ENCODE data around the gene RPLP1. TPM values are rescaled to one million over a fixed set of nuclear protein-coding genes. Genes with fewer than 3 reads are reported as not detected.
A peak's percentile ranks its signal among the peaks of the same experiment; 100 is the strongest.

The RPLP1 gene
- total RNA-seq (1,000 to 10,000 TPM; 1,153 to 3,255 (median 2,526) TPM), polyA plus RNA-seq (1,000 to 10,000 TPM in 1 of 2 donors, 100 to 1,000 TPM in 1; 175 to 2,320 TPM)
- long read RNA-seq, donor 1, transcript RPLP1-204 (3 exons, 940 nt) = minor isoform, 6 of 726 reads
- long read RNA-seq, donor 1, transcript RPLP1-201 (4 exons, 1,197 nt) = major isoform, 666 of 726 reads
- long read RNA-seq, donor 1, transcript RPLP1-202 (3 exons, 445 nt) = minor isoform, 11 of 726 reads
- long read RNA-seq, donor 1, partial matches to known transcripts = 26 of 726 reads
- long read RNA-seq, donor 1, other reads (novel, unspliced or antisense) = 14 of 726 reads
- long read RNA-seq, donor 2, transcript RPLP1-202 (3 exons, 445 nt) = minor isoform, 55 of 2,150 reads
- long read RNA-seq, donor 2, transcript RPLP1-204 (3 exons, 940 nt) = minor isoform, 14 of 2,150 reads
- long read RNA-seq, donor 2, transcript RPLP1-201 (4 exons, 1,197 nt) = major isoform, 1,877 of 2,150 reads
- long read RNA-seq, donor 2, partial matches to known transcripts = 70 of 2,150 reads
- long read RNA-seq, donor 2, other reads (novel, unspliced or antisense) = 134 of 2,150 reads
- long read RNA-seq, donor 3, transcript RPLP1-201 (4 exons, 1,197 nt) = major isoform, 2,407 of 2,590 reads
- long read RNA-seq, donor 3, transcript RPLP1-202 (3 exons, 445 nt) = minor isoform, 61 of 2,590 reads
- long read RNA-seq, donor 3, transcript RPLP1-204 (3 exons, 940 nt) = minor isoform, 22 of 2,590 reads
- long read RNA-seq, donor 3, partial matches to known transcripts = 84 of 2,590 reads
- long read RNA-seq, donor 3, other reads (novel, unspliced or antisense) = 16 of 2,590 reads

- Histone ChIP-seq H3K4me3 (peak within 1 kb of the TSS; percentile 94), H3K27me3 (no peaks in the 10 kb centered on the region), H3K27ac (peak within 1 kb of the TSS; percentile 76 to 79), H3K4me1 (ENCODE audit: insufficient read depth) (peaks cover 11% of the 10 kb centered on the region), H3K36me3 (no peaks in the 10 kb centered on the region), H3K9me3 (no peaks in the 10 kb centered on the region)
- peak; percentile 96 to 98 (median 97) for DNase-seq
- 0% methylated on average over 34 to 77 of the region's 77 CpGs for WGBS, 3 donors
- intact Hi-C loops (cut with DNase I) = no loop called here
- TF ChIP-seq POLR2A (IDR thresholded peaks at IDR 0.05) (peak; percentile 80), CTCF (IDR thresholded peaks at IDR 0.05) (peak in 1 of 3 donors; percentile 18), EP300 (IDR thresholded peaks at IDR 0.05) (no peak)
Measured at GRCh38 chr15:69452692-69453521, at the start of gene RPLP1. Gene RPLP1, plus strand, starts transcription at chr15:69452818. Its CDS starts 131 bp downstream, at chr15:69452949.

GRCh38 chr15:69403594-69403993, 49.0 kb upstream of the RPLP1 start:
- Histone ChIP-seq H3K36me3 (no peaks in the 10 kb centered on the region), H3K27ac (no peak overlapping the region), H3K4me3 (no peak overlapping the region), H3K9me3 (no peaks in the 10 kb centered on the region), H3K4me1 (ENCODE audit: insufficient read depth) (no peaks in the 10 kb centered on the region), H3K27me3 (no peaks in the 10 kb centered on the region)
- intact Hi-C loops (cut with DNase I) = no loop called here
- DNase-seq = no peak
- TF ChIP-seq CTCF (IDR thresholded peaks at IDR 0.05) (no peak), EP300 (IDR thresholded peaks at IDR 0.05) (no peak), POLR2A (IDR thresholded peaks at IDR 0.05) (no peak)
- WGBS, 3 donors = 42 to 52% (median 43%) methylated on average over 4 of the region's 4 CpGs

GRCh38 chr15:69405110-69405509, 47.5 kb upstream of the RPLP1 start:
- Histone ChIP-seq H3K27me3 (no peaks in the 10 kb centered on the region), H3K4me3 (no peak overlapping the region), H3K36me3 (no peaks in the 10 kb centered on the region), H3K4me1 (ENCODE audit: insufficient read depth) (no peaks in the 10 kb centered on the region), H3K9me3 (no peaks in the 10 kb centered on the region), H3K27ac (no peak overlapping the region)
- WGBS, 3 donors = 55 to 61% (median 59%) methylated on average over 3 of the region's 3 CpGs
- DNase-seq = no peak
- no peak for TF ChIP-seq POLR2A (IDR thresholded peaks at IDR 0.05)
- intact Hi-C loops (cut with DNase I) = no loop called here

GRCh38 chr15:69407719-69408400, 44.8 kb upstream of the RPLP1 start:
- intact Hi-C loops (cut with DNase I) = no loop called here
- no peak overlapping the region for H3K27ac ChIP-seq
- 90 to 94% (median 92%) methylated on average over 3 of the region's 3 CpGs for WGBS, 3 donors
- no peaks in the 10 kb centered on the region for H3K36me3 ChIP-seq
- H3K4me1 ChIP-seq (ENCODE audit: insufficient read depth) = no peaks in the 10 kb centered on the region
- no peak for DNase-seq
- H3K27me3 ChIP-seq = no peaks in the 10 kb centered on the region
- no peak for TF ChIP-seq EP300 (IDR thresholded peaks at IDR 0.05)
- H3K9me3 ChIP-seq = no peaks in the 10 kb centered on the region
- no peak overlapping the region for H3K4me3 ChIP-seq

Data from ovary (tissue), 10 donors.